Prostate gland (tissue), 2 donors: ENCODE results near the gene SYTL1. TPM values are rescaled to one million over a fixed set of nuclear protein-coding genes. Genes with fewer than 3 reads are reported as not detected.

ENCODE experiments used
- DNase-seq: peaks from one replicate; pipeline ENCODE4 v3.0.0-alpha.2; 2019; ENCODE audit warnings: low spot score
- H3K27ac ChIP-seq, 2 donors: fragments of 200-600 bp; sonication (generic); 2 replicates each; pipeline ENCODE4 v1.5.1; 2017 to 2019
- H3K27me3 ChIP-seq: fragments of 200-600 bp; sonication (generic); replicated peaks from 2 replicates; pipeline ENCODE4 v1.5.1; 2019; ENCODE audit not compliant: insufficient read depth
- H3K36me3 ChIP-seq, 2 donors: fragments of 200-600 bp; sonication (generic); 1 replicate in 1 of 2; 2 replicates in 1 of 2; pipeline versions ENCODE4 v1.5.1 to v1.8.1; 2017 to 2019
- H3K4me1 ChIP-seq: fragments of 200-600 bp; sonication (generic); replicated peaks from 2 replicates; pipeline ENCODE4 v1.5.1; 2019
- H3K4me3 ChIP-seq, 2 donors: fragments of 200-600 bp; sonication (generic); 2 replicates each; pipeline ENCODE4 v1.5.1; 2017 to 2019
- H3K9me3 ChIP-seq: fragments of 200-600 bp; sonication (generic); 2 replicates; pipeline ENCODE4 v1.5.1; 2017
- POLR2A ChIP-seq: fragments of 450-650 bp; IDR thresholded peaks from one replicate; pipeline ENCODE4 v1.6.1; 2016; ENCODE audit warnings: antibody characterized with exemption, mild to moderate bottlenecking
- POLR2AphosphoS5 ChIP-seq: sonication (generic); formaldehyde crosslinking; IDR thresholded peaks from one replicate; pipeline ENCODE4 v1.6.1; 2017; ENCODE audit warnings: antibody characterized with exemption
- WGBS: methylation state at CpG from one replicate; pipeline ENCODE4 v1.1.5; 2018; 5-methylcytosine and 5-hydroxymethylcytosine counted together
- intact Hi-C: fragments of 100-400 bp; cut with DNase I; formaldehyde crosslinking; loops from one replicate; pipeline ENCODE4 v1.14.2; 2022
- total RNA-seq, 2 donors: library from RNA; depleted of rRNA; stranded (reverse); fragments of >200 nt; gene quantifications; one replicate each; pipeline ENCODE4 v1.1.0, GENCODE V29; 2016
- TF ChIP-seq, protein P1 (sequence below), 4 experiments: fragments of 200-600 bp in 2 of 4; fragments of 450-650 bp in 2 of 4; sonication (generic) in 2 of 4; IDR thresholded peaks; 1 replicate in 3 of 4; 2 replicates in 1 of 4; pipeline ENCODE4 v1.5.1; 2016 to 2019; ENCODE audit warnings: antibody characterized with exemption in 4 of 4, mild to moderate bottlenecking in 2 of 4, moderate library complexity in 2 of 4

Gene SYTL1
- total RNA-seq, 2 donors from 2014 or later: 94.7 to 217 TPM

- H3K4me1 ChIP-seq: peaks cover 5% of the 10 kb centered on the region
- peak; percentile 46 for TF ChIP-seq POLR2A
- peak; percentile 75 for TF ChIP-seq POLR2AphosphoS5
- TF ChIP-seq, protein P1, sequence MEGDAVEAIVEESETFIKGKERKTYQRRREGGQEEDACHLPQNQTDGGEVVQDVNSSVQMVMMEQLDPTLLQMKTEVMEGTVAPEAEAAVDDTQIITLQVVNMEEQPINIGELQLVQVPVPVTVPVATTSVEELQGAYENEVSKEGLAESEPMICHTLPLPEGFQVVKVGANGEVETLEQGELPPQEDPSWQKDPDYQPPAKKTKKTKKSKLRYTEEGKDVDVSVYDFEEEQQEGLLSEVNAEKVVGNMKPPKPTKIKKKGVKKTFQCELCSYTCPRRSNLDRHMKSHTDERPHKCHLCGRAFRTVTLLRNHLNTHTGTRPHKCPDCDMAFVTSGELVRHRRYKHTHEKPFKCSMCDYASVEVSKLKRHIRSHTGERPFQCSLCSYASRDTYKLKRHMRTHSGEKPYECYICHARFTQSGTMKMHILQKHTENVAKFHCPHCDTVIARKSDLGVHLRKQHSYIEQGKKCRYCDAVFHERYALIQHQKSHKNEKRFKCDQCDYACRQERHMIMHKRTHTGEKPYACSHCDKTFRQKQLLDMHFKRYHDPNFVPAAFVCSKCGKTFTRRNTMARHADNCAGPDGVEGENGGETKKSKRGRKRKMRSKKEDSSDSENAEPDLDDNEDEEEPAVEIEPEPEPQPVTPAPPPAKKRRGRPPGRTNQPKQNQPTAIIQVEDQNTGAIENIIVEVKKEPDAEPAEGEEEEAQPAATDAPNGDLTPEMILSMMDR (IDR thresholded peaks at IDR 0.05): no peak
- intact Hi-C loops: no loop called here
- no peaks in the 10 kb centered on the region for H3K9me3 ChIP-seq
- no peaks in the 10 kb centered on the region for H3K36me3 ChIP-seq
- peak; percentile 90 for DNase-seq
- peak overlapping the region; percentile 76 to 80 for H3K27ac ChIP-seq
- H3K27me3 ChIP-seq: no peaks in the 10 kb centered on the region
- 24% methylated on average over 40 of the region's 51 CpGs for WGBS
- peak overlapping the region; percentile 43 to 52 for H3K4me3 ChIP-seq
These were observed 7.3 kb downstream of the SYTL1 start for GRCh38 chr1:27348861-27349783.

GRCh38 chr1:27349784-27350662 is 8.2 kb downstream of the SYTL1 start:
- peak overlapping the region; percentile 76 to 80 for H3K27ac ChIP-seq

GRCh38 chr1:27350663-27351540 is 9.1 kb downstream of the SYTL1 start:
- Histone ChIP-seq H3K27ac (peak overlapping the region in 1 of 2 donors; percentile 80), H3K4me3 (no peak overlapping the region)

More at GRCh38 chr1:27349784-27350662, 8.2 kb downstream of the SYTL1 start:
- 21% methylated on average over 83 of the region's 84 CpGs for WGBS
- Histone ChIP-seq H3K4me3 (peak overlapping the region; percentile 43 to 52), H3K9me3 (no peaks in the 10 kb centered on the region), H3K27me3 (no peaks in the 10 kb centered on the region), H3K36me3 (peaks cover 0 to under 1% of the 10 kb centered on the region in 2 donors), H3K4me1 (peaks cover 5% of the 10 kb centered on the region)
- DNase-seq: peak; percentile 73
- TF ChIP-seq POLR2AphosphoS5: no peak
- peak; percentile 18 for TF ChIP-seq POLR2A
- TF ChIP-seq, protein P1 (IDR thresholded peaks at IDR 0.05): peak in 1 of 4 experiments; percentile 29
- intact Hi-C loops: loop anchor here (10.0 kb wide), 1 partner anchor 45 kb away; no protein-coding TSS in a partner anchor

More at GRCh38 chr1:27350663-27351540, 9.1 kb downstream of the SYTL1 start:
- intact Hi-C loops: loop anchor here (10.0 kb wide), 1 partner anchor 46 kb away; no protein-coding TSS in a partner anchor
- Histone ChIP-seq H3K36me3 (peaks cover 0 to 6% of the 10 kb centered on the region in 2 donors), H3K9me3 (no peaks in the 10 kb centered on the region), H3K4me1 (peaks cover 5% of the 10 kb centered on the region), H3K27me3 (no peaks in the 10 kb centered on the region)
- 56% methylated on average over 51 of the region's 62 CpGs for WGBS
- TF ChIP-seq POLR2A: no peak
- TF ChIP-seq, protein P1 (IDR thresholded peaks at IDR 0.05): no peak
- TF ChIP-seq POLR2AphosphoS5: no peak
- DNase-seq: no peak
